GM23338 (cell line): ENCODE measurements around the gene NUDT16. TPM values are rescaled to one million over a fixed set of nuclear protein-coding genes. Genes with fewer than 3 reads are reported as not detected.
A peak's percentile ranks its signal among the peaks of the same experiment; 100 is the strongest.

Experiments
- ATAC-seq: fragments of 200-7000 bp; cut with Tn5 transposase; 3 replicates; pipeline ENCODE4 v1.9.1; 2020
- DNase-seq: peaks from one replicate; pipeline ENCODE4 v3.0.0-alpha.2; 2015; ENCODE audit warnings: low spot score
- H2AFZ ChIP-seq: fragments of 200-600 bp; sonication (generic); 2 replicates; pipeline ENCODE4 v1.8.0; 2016; ENCODE audit warnings: antibody characterized with exemption, mild to moderate bottlenecking, moderate library complexity
- H3F3A ChIP-seq: fragments of 200-600 bp; sonication (generic); replicated peaks from 2 replicates; pipeline ENCODE4 v1.8.0; 2017; ENCODE audit warnings: antibody characterized with exemption, mixed run types, low read depth
- H3K27ac ChIP-seq: fragments of 200-600 bp; sonication (generic); 2 replicates; pipeline ENCODE4 v1.6.1; 2016; ENCODE audit warnings: low read depth
- H3K27me3 ChIP-seq: fragments of 200-600 bp; sonication (generic); 2 replicates; pipeline ENCODE4 v1.8.0; 2016; ENCODE audit warnings: mild to moderate bottlenecking, mixed run types, moderate library complexity; ENCODE audit not compliant: insufficient read depth
- H3K36me3 ChIP-seq: fragments of 200-600 bp; sonication (generic); 2 replicates; pipeline ENCODE4 v1.8.0; 2016; ENCODE audit warnings: mild to moderate bottlenecking; ENCODE audit not compliant: insufficient read depth
- H3K4me1 ChIP-seq: fragments of 200-600 bp; sonication (generic); 2 replicates; pipeline ENCODE4 v1.8.0; 2016; ENCODE audit warnings: mild to moderate bottlenecking, moderate library complexity; ENCODE audit not compliant: insufficient read depth
- H3K4me2 ChIP-seq: fragments of 200-600 bp; sonication (generic); 2 replicates; pipeline ENCODE4 v1.7.1; 2017; ENCODE audit warnings: mixed run types
- H3K4me3 ChIP-seq: fragments of 200-600 bp; sonication (generic); 2 replicates; pipeline ENCODE4 v1.6.1; 2016; ENCODE audit warnings: mixed run types
- H3K79me2 ChIP-seq: fragments of 200-600 bp; sonication (generic); replicated peaks from 2 replicates; pipeline ENCODE4 v1.8.0; 2017; ENCODE audit warnings: mild to moderate bottlenecking; ENCODE audit not compliant: insufficient read depth
- H3K9me2 ChIP-seq: fragments of 200-600 bp; sonication (generic); 2 replicates; pipeline ENCODE4 v1.8.0; 2017; ENCODE audit not compliant: insufficient read depth
- H4K20me1 ChIP-seq: fragments of 200-600 bp; sonication (generic); replicated peaks from 2 replicates; pipeline ENCODE4 v1.8.0; 2017; ENCODE audit warnings: mild to moderate bottlenecking; ENCODE audit not compliant: insufficient read depth
- H3K27ac Mint-ChIP-seq: 2 replicates; pipeline ENCODE4 v1.8.0; 2020; ENCODE audit warnings: inconsistent platforms, mild to moderate bottlenecking, moderate library complexity, mixed read lengths
- H3K27me3 Mint-ChIP-seq: 3 replicates; pipeline ENCODE4 v1.8.0; 2022; ENCODE audit warnings: low read depth, mild to moderate bottlenecking, moderate library complexity, mixed read lengths, inconsistent platforms; ENCODE audit not compliant: insufficient read depth, poor library complexity
- H3K36me3 Mint-ChIP-seq: 3 replicates; pipeline ENCODE4 v1.8.0; 2021; ENCODE audit warnings: low read depth, mild to moderate bottlenecking, inconsistent platforms, moderate library complexity, mixed read lengths
- H3K4me1 Mint-ChIP-seq: 3 replicates; pipeline ENCODE4 v1.8.0; 2020; ENCODE audit warnings: mild to moderate bottlenecking, inconsistent platforms, mixed read lengths
- H3K4me3 Mint-ChIP-seq: 3 replicates; pipeline ENCODE4 v1.8.0; 2021; ENCODE audit warnings: moderate library complexity, mild to moderate bottlenecking, inconsistent platforms, mixed read lengths
- H3K9me3 Mint-ChIP-seq: 3 replicates; pipeline ENCODE4 v1.8.0; 2020; ENCODE audit warnings: moderate library complexity, mild to moderate bottlenecking, inconsistent platforms, mixed read lengths
- CREB1 ChIP-seq: fragments of 250-450 bp; sonication (Bioruptor Pico); IDR thresholded peaks from 2 replicates; pipeline ENCODE4 v1.5.0; 2020; ENCODE audit warnings: low read depth, mild to moderate bottlenecking, moderate library complexity
- ETS1 ChIP-seq: IDR thresholded peaks from 2 replicates; pipeline ENCODE4 v1.6.1; 2016; ENCODE audit warnings: antibody characterized with exemption
- JUNB ChIP-seq: IDR thresholded peaks from one replicate; pipeline ENCODE4 v1.6.1; 2016; ENCODE audit warnings: antibody characterized with exemption; ENCODE audit not compliant: unreplicated experiment
- POLR2AphosphoS5 ChIP-seq: IDR thresholded peaks from 2 replicates; pipeline ENCODE4 v1.6.1; 2016; ENCODE audit warnings: antibody characterized with exemption, low read depth
- STAT1 ChIP-seq: IDR thresholded peaks from one replicate; pipeline ENCODE4 v1.6.1; 2016; ENCODE audit warnings: antibody characterized with exemption; ENCODE audit not compliant: unreplicated experiment
- ZNF114 ChIP-seq: fragments of 250-450 bp; sonication (Bioruptor Pico); IDR thresholded peaks from 2 replicates; pipeline ENCODE4 v1.5.0; 2020; ENCODE audit warnings: mild to moderate bottlenecking, moderate library complexity
- ZNF331 ChIP-seq: fragments of 250-450 bp; sonication (Bioruptor Pico); IDR thresholded peaks from 2 replicates; pipeline ENCODE4 v1.5.0; 2020; ENCODE audit warnings: low read depth, mild to moderate bottlenecking, moderate library complexity
- ZNF462 ChIP-seq: fragments of 250-450 bp; sonication (Bioruptor Pico); IDR thresholded peaks from 2 replicates; pipeline ENCODE4 v1.5.0; 2020; ENCODE audit warnings: mild to moderate bottlenecking, moderate library complexity
- polyA plus RNA-seq: library from polyadenylated mRNA; unstranded; fragments of >200 nt; fragmentation: Nextera tagmentation; extraction: Ambion mirVana; gene quantifications from 2 replicates; pipeline ENCODE4 v1.2.1, GENCODE V29; 2016
- total RNA-seq: library from RNA; depleted of rRNA; stranded (reverse); fragments of >200 nt; shearing (Covaris generic); gene quantifications from 2 replicates; pipeline ENCODE4 v1.2.3, GENCODE V29; 2014

NUDT16 gene
- total and polyA plus RNA-seq, 2 experiments from 2014 or later = 10.0 to 15.4 TPM

- ATAC-seq (peak; percentile 70), DNase-seq (peak; percentile 30)
- no peaks in the 10 kb centered on the region for H3K27me3 ChIP-seq
- no peaks in the 10 kb centered on the region for H3K9me3 Mint-ChIP-seq
- H3K36me3 Mint-ChIP-seq = no peaks in the 10 kb centered on the region
- H3F3A ChIP-seq = no peaks in the 10 kb centered on the region
- no peak overlapping the region for H3K4me3 Mint-ChIP-seq
- H3K27me3 Mint-ChIP-seq = no peaks in the 10 kb centered on the region
- H3K4me3 ChIP-seq = no peak overlapping the region
- H4K20me1 ChIP-seq = no peaks in the 10 kb centered on the region
- no peak overlapping the region for H3K27ac Mint-ChIP-seq
- no peaks in the 10 kb centered on the region for H3K36me3 ChIP-seq
- no peaks in the 10 kb centered on the region for H3K4me1 ChIP-seq
- H2AFZ ChIP-seq = no peak overlapping the region
- no peak overlapping the region for H3K4me2 ChIP-seq
- H3K79me2 ChIP-seq = no peaks in the 10 kb centered on the region
- H3K9me2 ChIP-seq = no peaks in the 10 kb centered on the region
- no peak for TF ChIP-seq ETS1
- no peak for TF ChIP-seq CREB1 (CRISPR knock-in tag)
- no peak for TF ChIP-seq JUNB
- H3K27ac ChIP-seq = no peak overlapping the region
- peaks cover 2% of the 10 kb centered on the region; the same call in 1 of the 3 replicates for H3K4me1 Mint-ChIP-seq
Observed at GRCh38 chr3:131397889-131398288, 16.3 kb downstream of the NUDT16 start.

GRCh38 chr3:131401978-131402377 is 20.4 kb downstream of the NUDT16 start:
- TF ChIP-seq ETS1 (no peak), ZNF114 (no peak), ZNF331 (CRISPR knock-in tag) (no peak)
- Histone ChIP-seq H3K4me2 (no peak overlapping the region), H3K4me3 (no peak overlapping the region), H3K36me3 (no peaks in the 10 kb centered on the region), H3K27ac (no peak overlapping the region), H3K79me2 (no peaks in the 10 kb centered on the region), H3K4me1 (no peaks in the 10 kb centered on the region), H3K27me3 (no peaks in the 10 kb centered on the region), H3K9me2 (0 out of 2 replicates have a peak, but pooled peaks cover 3% of the 10 kb centered on the region), H3F3A (no peaks in the 10 kb centered on the region), H2AFZ (no peak overlapping the region), H4K20me1 (no peaks in the 10 kb centered on the region)
- no peak for DNase-seq
- peaks cover 2% of the 10 kb centered on the region; the same call in 1 of the 3 replicates for H3K4me1 Mint-ChIP-seq
- ATAC-seq = no peak
- no peaks in the 10 kb centered on the region for H3K27me3 Mint-ChIP-seq
- peaks cover 4% of the 10 kb centered on the region; the same call in 1 of the 3 replicates for H3K36me3 Mint-ChIP-seq
- peaks cover 4% of the 10 kb centered on the region; the same call in 1 of the 3 replicates for H3K9me3 Mint-ChIP-seq
- H3K4me3 Mint-ChIP-seq = no peak overlapping the region
- no peak overlapping the region for H3K27ac Mint-ChIP-seq

- DNase-seq (no peak), ATAC-seq (no peak)
- no peaks in the 10 kb centered on the region for H3K79me2 ChIP-seq
- H3K27me3 ChIP-seq = no peaks in the 10 kb centered on the region
- H3F3A ChIP-seq = no peaks in the 10 kb centered on the region
- no peaks in the 10 kb centered on the region for H4K20me1 ChIP-seq
- Mint-ChIP-seq H3K36me3 (peaks cover 4% of the 10 kb centered on the region; the same call in 1 of the 3 replicates), H3K27me3 (peaks cover 1% of the 10 kb centered on the region), H3K27ac (no peak overlapping the region), H3K4me3 (no peak overlapping the region), H3K4me1 (peaks cover 2% of the 10 kb centered on the region; the same call in 1 of the 3 replicates), H3K9me3 (peaks cover 4% of the 10 kb centered on the region; the same call in 1 of the 3 replicates)
- no peaks in the 10 kb centered on the region for H3K4me1 ChIP-seq
- no peak overlapping the region for H3K4me3 ChIP-seq
- H3K27ac ChIP-seq = no peak overlapping the region
- 0 out of 2 replicates have a peak, but pooled peaks cover 3% of the 10 kb centered on the region for H3K9me2 ChIP-seq
- no peaks in the 10 kb centered on the region for H3K36me3 ChIP-seq
- no peak overlapping the region for H3K4me2 ChIP-seq
- 0 out of 2 replicates have a peak overlapping the region, but pooled peaks have one; percentile 48 for H2AFZ ChIP-seq
- TF ChIP-seq STAT1 = no peak
- TF ChIP-seq POLR2AphosphoS5 = no peak
- TF ChIP-seq ZNF114 = no peak
- no peak for TF ChIP-seq ZNF462 (CRISPR knock-in tag)
Observed at GRCh38 chr3:131402391-131403039, 20.9 kb downstream of the NUDT16 start.
